ENCODE results near the gene MAP4K1. TPM values are rescaled to one million over a fixed set of nuclear protein-coding genes. Genes with fewer than 3 reads are reported as not detected.
"Not testable (repeated sequence)": the region's sequence is repeated elsewhere in the genome, so short reads cannot be mapped to it uniquely, and the experiment has no call there.

Gene MAP4K1
- total RNA-seq, 1 donor from 2014 or later, result not detected

DNA sequence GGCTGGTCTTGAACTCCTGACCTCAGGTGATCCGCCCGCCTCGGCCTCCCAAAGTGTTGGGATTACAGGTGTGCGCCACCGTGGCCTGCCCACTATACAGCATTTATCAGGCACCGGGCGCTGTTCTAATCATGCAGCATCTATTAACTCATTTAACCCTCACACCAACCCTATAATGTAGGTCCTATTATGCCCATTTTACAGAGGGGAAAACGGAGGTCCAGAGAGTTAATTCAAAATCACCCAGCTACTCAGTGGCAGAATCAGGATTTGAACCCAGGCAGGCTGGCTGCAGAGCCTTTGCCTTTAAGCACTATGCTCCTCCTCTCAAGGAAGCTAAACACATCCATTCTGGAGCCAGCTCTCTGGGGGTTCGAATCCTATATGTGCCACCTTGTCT, 54.3 kb downstream of the MAP4K1 start:
- H3K27me3 ChIP-seq (ENCODE audit: control insufficient read depth, insufficient read depth, low read length), result no peaks in the 10 kb centered on the region
- TF ChIP-seq, protein P1, sequence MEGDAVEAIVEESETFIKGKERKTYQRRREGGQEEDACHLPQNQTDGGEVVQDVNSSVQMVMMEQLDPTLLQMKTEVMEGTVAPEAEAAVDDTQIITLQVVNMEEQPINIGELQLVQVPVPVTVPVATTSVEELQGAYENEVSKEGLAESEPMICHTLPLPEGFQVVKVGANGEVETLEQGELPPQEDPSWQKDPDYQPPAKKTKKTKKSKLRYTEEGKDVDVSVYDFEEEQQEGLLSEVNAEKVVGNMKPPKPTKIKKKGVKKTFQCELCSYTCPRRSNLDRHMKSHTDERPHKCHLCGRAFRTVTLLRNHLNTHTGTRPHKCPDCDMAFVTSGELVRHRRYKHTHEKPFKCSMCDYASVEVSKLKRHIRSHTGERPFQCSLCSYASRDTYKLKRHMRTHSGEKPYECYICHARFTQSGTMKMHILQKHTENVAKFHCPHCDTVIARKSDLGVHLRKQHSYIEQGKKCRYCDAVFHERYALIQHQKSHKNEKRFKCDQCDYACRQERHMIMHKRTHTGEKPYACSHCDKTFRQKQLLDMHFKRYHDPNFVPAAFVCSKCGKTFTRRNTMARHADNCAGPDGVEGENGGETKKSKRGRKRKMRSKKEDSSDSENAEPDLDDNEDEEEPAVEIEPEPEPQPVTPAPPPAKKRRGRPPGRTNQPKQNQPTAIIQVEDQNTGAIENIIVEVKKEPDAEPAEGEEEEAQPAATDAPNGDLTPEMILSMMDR (IDR thresholded peaks at IDR 0.05; ENCODE audit: insufficient read depth, low read length, severe bottlenecking), result no peak
- DNase-seq (ENCODE audit: low read depth) (no peak), FAIRE-seq (no peak)
- no peak overlapping the region for H3K4me3 ChIP-seq (ENCODE audit: low read depth, low read length)
- no peaks in the 10 kb centered on the region for H3K36me3 ChIP-seq (ENCODE audit: control insufficient read depth, insufficient read depth, low read length)

DNA sequence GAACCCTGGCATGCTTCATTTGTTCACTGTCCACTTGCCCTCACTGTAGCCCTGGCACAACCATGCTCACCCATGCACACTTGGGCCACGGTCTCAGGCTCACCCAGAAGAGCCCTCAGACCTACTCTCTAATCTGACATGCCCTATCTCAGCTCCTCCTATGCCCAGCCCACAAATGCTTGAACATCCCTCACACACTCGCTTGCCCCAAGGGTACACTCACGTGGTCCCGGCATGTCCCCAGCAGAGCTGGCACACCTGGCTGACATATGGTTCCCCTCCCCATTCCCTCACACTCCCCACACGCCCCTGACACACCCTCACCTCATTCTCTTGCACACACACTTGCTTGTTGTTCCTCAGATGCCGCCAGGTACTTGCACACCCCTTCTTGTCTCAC, 55.7 kb downstream of the MAP4K1 start:
- peak; percentile 68 for FAIRE-seq
- Histone ChIP-seq H3K27me3 (ENCODE audit: control insufficient read depth, insufficient read depth, low read length) (no peaks in the 10 kb centered on the region), H3K4me3 (ENCODE audit: low read depth, low read length) (no peak overlapping the region), H3K36me3 (ENCODE audit: control insufficient read depth, insufficient read depth, low read length) (no peaks in the 10 kb centered on the region)
- DNase-seq (ENCODE audit: low read depth), result no peak
- TF ChIP-seq, protein P1 (IDR thresholded peaks at IDR 0.05; ENCODE audit: insufficient read depth, low read length, severe bottlenecking), result no peak

DNA sequence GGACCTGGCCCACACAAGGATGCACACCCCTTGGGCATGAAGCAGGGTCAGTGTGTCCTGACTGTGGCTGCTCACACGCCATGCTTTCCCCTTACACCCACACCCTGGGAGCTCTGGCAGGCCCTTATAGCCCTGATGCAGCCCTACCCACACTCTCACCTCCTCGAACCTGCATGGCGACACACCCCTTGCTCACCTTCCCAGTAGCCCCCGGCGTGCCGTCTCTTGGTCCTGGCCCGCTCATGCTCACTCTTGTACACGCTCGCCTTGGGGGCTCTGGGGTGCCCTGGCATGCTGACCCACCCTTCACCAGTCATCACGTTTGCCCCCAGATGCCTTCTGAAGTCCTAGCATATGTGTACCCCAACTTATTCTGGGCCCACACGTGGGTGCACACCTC, 56.1 kb downstream of the MAP4K1 start:
- TF ChIP-seq, protein P1 (IDR thresholded peaks at IDR 0.05; ENCODE audit: insufficient read depth, low read length, severe bottlenecking), result no peak
- Histone ChIP-seq H3K4me3 (ENCODE audit: low read depth, low read length) (no peak overlapping the region), H3K27me3 (ENCODE audit: control insufficient read depth, insufficient read depth, low read length) (no peaks in the 10 kb centered on the region), H3K36me3 (ENCODE audit: control insufficient read depth, insufficient read depth, low read length) (no peaks in the 10 kb centered on the region)
- DNase-seq (ENCODE audit: low read depth), result no peak
- no peak for FAIRE-seq

DNA sequence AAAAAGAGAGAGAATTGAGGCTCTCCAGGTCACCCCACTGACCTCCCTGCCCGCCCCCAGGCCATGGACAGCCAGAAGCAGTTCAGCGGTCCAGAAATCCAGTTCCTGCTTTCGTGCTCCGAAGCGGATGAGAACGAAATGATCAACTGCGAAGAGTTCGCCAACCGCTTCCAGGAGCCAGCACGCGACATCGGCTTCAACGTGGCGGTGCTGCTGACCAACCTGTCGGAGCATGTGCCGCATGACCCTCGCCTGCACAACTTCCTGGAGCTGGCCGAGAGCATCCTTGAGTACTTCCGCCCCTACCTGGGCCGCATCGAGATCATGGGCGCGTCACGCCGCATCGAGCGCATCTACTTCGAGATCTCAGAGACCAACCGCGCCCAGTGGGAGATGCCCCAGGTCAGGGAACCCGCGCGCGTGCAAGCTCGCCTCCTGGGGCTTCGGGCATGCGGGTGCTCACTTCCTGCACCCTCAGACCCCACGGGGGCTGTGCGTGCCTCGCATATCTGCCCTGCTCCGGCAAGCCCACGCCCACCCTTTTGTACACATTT, 56.6 kb downstream of the MAP4K1 start:
- H3K4me3 ChIP-seq (ENCODE audit: low read depth, low read length), result no peak overlapping the region
- no peak for FAIRE-seq
- H3K36me3 ChIP-seq (ENCODE audit: control insufficient read depth, insufficient read depth, low read length), result no peaks in the 10 kb centered on the region
- no peak for DNase-seq (ENCODE audit: low read depth)
- no peaks in the 10 kb centered on the region for H3K27me3 ChIP-seq (ENCODE audit: control insufficient read depth, insufficient read depth, low read length)
- TF ChIP-seq, protein P1 (IDR thresholded peaks at IDR 0.05; ENCODE audit: insufficient read depth, low read length, severe bottlenecking), result no peak

DNA sequence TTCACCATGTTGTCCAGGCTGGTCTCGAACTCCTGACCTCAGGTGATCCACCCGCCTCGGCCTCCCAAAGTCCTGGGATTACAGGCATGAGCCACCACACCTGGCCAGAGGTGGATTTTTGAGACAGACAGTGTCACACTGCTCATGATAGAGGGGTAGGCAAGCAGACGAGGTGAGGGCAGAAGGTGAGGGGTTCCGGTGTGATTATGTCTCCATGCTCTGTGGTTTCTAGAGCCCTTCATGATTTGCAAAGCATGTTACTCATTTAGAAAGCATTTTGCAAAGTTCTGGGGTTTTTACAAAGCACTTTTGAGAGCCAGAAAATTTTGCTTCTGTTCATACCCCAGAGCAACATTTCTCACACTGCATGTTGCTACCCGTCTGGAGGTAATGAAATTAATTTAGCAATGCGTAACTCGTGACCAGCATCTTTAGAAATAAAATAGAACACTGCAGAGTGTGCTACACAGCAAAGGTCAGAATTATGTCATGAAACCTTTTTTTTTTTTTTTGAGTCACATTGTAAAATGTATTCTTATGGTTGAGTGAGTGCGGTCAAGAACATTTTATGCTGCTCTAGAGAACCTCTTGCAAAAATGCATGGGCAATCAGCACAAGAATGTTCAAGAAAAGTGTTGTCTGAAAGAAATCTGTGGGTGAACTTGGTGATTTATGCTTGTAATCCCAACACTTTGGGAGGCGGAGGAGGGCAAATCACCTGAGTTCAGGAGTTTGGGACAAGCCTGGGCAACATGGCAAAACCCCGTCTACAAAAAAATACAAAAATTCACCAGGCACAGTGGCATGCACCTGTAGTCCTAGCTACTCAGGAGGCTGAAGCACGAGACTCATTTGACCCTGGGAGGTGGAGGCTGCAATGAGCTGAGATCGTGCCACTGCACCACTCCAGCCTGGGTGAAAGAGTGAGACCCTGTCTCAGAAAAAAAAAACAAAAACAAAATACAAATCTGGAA, 58.0 kb downstream of the MAP4K1 start:
- FAIRE-seq, result no peak
- H3K4me3 ChIP-seq (ENCODE audit: low read depth, low read length), result no peak overlapping the region
- TF ChIP-seq, protein P1 (IDR thresholded peaks at IDR 0.05; ENCODE audit: insufficient read depth, low read length, severe bottlenecking), result no peak
- DNase-seq (ENCODE audit: low read depth), result peak; percentile 99
- H3K27me3 ChIP-seq (ENCODE audit: control insufficient read depth, insufficient read depth, low read length), result no peaks in the 10 kb centered on the region
- no peaks in the 10 kb centered on the region for H3K36me3 ChIP-seq (ENCODE audit: control insufficient read depth, insufficient read depth, low read length)

DNA sequence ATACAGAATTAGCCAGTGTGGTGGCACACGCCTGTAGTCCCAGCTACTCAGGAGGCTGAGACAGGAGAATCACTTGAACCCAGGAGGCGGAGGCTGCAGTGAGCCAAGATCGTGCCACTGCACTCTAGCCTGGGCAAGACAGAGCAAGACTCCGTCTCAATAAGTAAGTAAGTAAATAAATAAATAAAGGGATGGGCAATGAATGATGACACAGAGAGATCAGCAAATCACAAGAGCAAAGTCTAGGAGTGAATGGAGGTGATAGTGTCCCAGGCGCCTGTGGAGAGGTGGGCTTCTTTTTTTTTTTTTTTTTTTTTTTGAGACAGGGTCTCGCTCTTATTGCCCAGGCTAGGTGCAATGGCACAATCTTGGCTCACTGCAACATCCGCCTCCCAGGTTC, 58.8 kb downstream of the MAP4K1 start:
- H3K27me3 ChIP-seq (ENCODE audit: control insufficient read depth, insufficient read depth, low read length); FAIRE-seq; DNase-seq (ENCODE audit: low read depth); H3K36me3 ChIP-seq (ENCODE audit: control insufficient read depth, insufficient read depth, low read length); H3K4me3 ChIP-seq (ENCODE audit: low read depth, low read length): not testable (repeated sequence)

All from bronchial epithelial cell (primary cell).